Neural progenitor cell (in vitro differentiated cells): Measurements from ENCODE around the gene DNMT3A.

Experiments used
- EZH2 ChIP-seq: fragments of 200-600 bp; sonication (generic); IDR thresholded peaks from 2 replicates; pipeline ENCODE4 v1.6.1; 2017; ENCODE audit warnings: antibody characterized with exemption, mild to moderate bottlenecking, moderate library complexity
- EZH2phosphoT487 ChIP-seq: fragments of 200-600 bp; sonication (generic); IDR thresholded peaks from 2 replicates; pipeline ENCODE4 v1.6.1; 2017; ENCODE audit warnings: antibody characterized with exemption
- TF ChIP-seq, protein P1 (sequence below): fragments of 200-600 bp; sonication (generic); IDR thresholded peaks from 2 replicates; pipeline ENCODE4 v1.5.1; 2017; ENCODE audit warnings: antibody characterized with exemption, mild to moderate bottlenecking

- TF ChIP-seq, protein P1, sequence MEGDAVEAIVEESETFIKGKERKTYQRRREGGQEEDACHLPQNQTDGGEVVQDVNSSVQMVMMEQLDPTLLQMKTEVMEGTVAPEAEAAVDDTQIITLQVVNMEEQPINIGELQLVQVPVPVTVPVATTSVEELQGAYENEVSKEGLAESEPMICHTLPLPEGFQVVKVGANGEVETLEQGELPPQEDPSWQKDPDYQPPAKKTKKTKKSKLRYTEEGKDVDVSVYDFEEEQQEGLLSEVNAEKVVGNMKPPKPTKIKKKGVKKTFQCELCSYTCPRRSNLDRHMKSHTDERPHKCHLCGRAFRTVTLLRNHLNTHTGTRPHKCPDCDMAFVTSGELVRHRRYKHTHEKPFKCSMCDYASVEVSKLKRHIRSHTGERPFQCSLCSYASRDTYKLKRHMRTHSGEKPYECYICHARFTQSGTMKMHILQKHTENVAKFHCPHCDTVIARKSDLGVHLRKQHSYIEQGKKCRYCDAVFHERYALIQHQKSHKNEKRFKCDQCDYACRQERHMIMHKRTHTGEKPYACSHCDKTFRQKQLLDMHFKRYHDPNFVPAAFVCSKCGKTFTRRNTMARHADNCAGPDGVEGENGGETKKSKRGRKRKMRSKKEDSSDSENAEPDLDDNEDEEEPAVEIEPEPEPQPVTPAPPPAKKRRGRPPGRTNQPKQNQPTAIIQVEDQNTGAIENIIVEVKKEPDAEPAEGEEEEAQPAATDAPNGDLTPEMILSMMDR, result no peak
- TF ChIP-seq EZH2 (no peak), EZH2phosphoT487 (no peak)
Measured at GRCh38 chr2:25197336-25198208, 144.2 kb downstream of the DNMT3A start.
